Fibroblast of skin of right biceps (primary cell): ENCODE measurements around the gene RIN3.

Experiments
- DNase-seq: peaks from one replicate; pipeline ENCODE4 v3.0.0-alpha.2; 2013

Gene RIN3

DNA sequence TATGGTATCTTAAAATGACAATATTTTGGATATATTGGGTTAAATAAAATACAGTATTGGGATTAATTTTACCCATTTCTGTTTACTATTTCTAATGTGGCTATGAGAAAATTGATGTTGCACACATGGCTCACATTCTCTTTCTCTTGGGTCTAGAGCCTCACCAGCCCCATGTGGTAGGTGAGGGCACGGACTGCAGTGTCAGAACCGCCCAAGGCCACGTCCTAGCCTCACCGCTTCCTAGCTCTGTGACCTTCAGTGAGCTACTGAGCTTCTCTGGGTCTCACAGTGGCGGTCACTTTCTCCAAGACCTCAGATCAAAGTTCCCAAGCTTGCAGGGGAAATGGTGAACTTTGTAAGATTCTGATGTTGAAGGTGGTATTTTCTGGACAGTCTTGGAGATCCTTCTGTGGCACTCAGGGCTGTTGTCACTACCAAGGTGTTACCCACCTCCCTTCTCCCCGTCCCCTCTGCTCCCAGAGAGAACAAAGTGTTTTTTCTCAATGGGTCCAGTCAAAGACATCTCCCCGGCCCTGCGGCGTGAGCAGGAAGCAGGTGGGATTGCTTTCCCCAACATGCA lies 87.6 kb downstream of the RIN3 start:
- DNase-seq: no peak

GRCh38 chr14:92601757-92602417 lies 88.3 kb downstream of the RIN3 start:
- no peak for DNase-seq

- peak; percentile 75 for DNase-seq
Measured at GRCh38 chr14:92603309-92604242, 90.0 kb downstream of the RIN3 start.

DNA sequence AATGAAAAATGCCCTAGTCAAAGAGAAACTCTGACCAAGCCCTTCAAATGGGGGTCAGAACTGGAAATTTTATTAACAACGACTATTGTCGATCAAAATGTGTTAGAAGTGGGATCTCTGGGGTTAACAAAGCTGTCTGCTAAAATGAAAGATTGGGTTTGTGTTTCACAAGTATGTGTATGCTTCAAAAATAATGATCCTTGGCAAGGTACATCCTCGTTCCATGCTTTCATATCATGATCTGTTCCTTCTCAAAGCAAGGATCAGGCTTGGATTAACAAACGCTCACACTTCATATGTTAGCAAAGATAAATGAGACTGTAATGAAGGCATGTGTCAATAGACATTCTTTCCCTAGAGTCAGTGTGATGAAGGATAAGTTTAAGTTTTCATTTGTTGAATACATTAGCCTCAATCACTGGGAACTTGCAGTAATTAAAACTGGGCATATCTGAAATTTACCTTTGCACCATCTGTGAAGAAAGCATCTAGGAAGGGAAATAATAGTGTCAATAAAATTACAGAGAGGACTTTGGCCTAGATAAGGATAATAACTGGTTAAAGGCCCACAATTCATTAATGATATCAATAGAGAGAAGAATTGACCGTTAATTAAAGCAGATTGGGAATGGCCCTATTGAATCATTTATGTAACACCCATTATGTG lies 91.8 kb downstream of the RIN3 start:
- DNase-seq: no peak

- no peak for DNase-seq
Measured at GRCh38 chr14:92607251-92607650, 93.7 kb downstream of the RIN3 start.

DNA sequence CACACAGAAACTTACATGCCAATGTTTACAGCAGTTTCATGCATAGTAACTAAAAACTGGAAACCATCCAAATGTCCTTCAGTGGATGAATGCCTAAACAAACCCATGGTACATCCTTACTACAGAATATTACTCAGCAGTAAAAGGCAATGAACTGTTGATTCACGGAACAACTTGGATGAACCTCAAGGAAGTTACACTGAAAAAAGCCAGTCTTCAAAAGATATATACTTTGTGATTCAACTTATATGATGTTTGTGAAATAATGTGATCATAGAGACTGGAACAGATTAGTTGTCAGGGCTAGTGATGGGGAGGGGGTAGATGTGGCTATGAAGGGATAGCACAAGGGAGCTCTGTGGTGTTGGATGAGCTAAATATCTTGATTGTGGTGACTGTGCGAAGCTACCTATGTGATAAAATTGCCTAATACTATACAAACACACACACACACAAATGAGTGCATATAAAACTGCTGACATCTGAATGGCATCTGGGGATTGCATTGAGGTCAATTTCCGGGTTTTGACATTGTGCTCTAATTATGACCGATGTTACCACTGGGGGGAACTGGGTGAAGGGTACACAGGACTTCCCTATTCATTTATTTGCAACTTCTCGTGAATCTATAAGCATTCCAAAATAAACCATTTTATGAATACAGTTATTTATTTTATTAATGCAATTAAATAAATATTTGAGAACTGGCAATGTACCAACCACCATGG lies 94.3 kb downstream of the RIN3 start:
- peak; percentile 86 for DNase-seq

- no peak for DNase-seq
Measured at GRCh38 chr14:92609955-92610354, 96.4 kb downstream of the RIN3 start.

DNA sequence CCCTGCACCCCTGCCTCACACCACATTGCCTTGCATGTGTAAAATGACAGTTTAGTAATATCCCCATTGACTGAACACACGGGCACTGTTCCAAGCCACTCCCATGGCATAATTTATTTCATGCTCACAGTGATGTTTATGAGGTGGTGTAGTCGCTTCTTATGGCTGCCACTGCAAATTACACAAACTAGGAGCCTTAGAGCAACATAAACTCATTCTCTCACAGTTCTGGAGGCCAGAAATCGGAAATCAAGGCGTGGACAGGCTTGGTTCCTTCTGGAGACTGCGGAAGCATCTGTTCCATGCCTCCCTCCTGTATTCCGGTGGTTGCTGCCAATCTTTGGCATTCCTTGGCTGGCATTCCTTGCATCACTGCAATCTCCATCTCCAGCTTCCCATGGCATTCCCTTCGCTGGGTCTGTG lies 97.3 kb downstream of the RIN3 start:
- DNase-seq: no peak

DNA sequence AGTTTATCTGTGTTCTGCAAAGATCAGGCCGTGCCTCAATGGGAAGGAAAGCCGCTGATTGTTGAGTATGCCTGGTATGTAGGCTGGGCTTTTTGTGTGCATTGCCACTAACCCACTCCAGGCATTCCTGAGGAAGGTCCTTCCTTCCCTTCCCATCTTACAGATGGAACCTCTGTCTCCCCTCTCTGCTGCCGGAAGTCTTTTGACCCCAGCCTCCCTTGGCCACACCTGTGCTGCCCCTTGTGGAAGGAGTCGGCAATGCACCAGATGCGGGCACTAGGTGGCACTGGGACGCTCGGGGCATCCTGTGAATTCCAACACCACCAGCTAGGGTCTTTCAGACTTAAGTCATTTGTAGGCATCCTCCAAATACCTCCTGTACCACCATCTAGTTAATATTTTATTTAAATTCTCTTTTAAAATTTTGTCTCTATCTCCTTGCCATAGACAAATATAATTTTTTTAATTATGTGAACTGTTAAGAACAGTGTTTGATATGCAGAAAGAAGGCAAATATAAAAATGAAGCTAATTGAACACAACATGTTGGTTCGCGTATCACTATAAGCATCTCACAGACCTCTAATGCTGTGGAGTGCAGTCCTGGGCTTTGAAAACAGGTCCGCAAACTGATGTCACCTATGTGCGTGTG lies 99.6 kb downstream of the RIN3 start:
- DNase-seq: peak; percentile 48

DNA sequence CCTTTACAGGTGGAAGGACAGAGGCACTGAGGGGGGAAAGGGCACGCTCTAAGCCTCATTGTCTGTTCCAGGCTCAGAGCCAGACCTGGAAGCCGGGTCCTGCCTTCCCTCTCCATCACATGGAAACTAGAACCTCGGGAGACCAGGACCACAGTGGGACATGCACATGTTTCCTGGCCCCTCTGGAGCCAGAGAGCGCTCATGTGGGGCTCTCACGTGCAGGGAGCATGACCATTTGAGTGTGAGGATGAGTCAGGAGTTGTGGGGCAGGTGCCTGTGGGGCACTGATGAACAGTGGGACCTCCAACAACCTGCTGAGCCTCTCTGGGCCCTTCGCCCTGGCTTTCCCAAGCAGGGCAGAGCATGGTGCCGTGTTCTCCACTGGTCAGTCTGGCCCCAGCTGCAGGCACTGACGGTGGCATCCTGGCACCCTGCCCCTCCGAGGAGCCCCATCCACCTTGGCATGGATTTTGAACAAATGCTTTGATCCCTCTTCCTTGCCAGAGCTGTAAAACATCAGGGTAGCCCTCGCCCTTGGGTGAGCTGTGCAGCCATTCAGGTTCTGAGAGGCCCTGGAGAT lies 100.2 kb downstream of the RIN3 start:
- no peak for DNase-seq

DNA sequence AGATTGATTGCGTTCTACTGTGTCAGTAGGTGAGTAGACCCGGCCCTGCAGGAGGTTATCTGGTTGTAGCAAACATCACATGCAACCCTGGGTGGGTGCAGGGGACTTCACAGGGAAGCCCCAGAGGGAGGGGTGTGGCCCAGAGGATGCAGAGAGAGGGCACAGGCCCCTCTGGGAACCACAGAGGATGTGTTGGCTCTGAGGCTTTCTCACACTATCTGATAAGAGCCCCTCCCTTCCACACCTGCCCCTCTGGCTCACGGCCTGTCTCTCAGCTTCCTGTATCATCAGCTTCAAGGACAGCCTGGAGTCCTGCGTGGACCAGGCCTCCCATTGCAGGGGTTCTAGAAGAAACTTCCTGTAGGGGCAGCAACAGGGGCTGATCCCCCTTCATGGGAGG lies 101.9 kb downstream of the RIN3 start:
- DNase-seq: no peak

DNA sequence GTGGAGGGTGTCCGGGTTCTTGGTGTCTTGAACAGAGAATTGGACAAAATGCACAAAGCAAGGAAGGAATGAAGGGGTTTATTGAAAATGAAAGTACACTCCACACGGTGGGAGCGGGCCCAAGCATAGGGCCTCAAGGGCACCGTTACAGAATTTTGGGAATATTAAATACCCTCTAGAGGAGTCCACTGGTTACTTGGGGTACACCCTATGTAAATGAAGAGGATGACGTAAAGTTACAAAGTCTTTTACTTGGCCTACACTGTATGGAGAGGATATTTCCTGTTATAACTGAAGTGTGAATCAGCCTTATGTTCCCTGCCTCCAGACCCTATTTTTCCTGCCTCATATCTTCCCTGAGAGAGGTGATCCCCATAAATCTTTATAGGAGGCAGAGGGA lies 102.6 kb downstream of the RIN3 start:
- DNase-seq: no peak

DNA sequence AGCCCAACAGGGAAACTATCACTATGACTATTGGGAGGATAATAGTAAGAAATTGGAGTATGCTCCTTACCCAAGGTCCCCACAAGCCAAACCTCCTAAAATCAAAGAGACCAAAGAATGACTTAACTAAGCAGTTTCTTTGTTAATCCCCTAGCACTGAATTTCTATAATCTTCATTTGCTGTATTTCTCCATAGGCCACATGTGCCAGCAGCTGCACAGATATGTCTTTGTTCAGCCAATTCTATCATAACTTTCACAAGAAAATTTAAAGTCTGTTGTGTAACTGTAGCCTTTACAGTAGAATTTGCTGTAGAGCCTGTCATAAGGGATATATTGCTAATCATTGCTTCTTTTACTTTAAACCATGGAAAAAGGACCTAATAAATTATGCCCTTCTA lies 104.0 kb downstream of the RIN3 start:
- no peak for DNase-seq

DNA sequence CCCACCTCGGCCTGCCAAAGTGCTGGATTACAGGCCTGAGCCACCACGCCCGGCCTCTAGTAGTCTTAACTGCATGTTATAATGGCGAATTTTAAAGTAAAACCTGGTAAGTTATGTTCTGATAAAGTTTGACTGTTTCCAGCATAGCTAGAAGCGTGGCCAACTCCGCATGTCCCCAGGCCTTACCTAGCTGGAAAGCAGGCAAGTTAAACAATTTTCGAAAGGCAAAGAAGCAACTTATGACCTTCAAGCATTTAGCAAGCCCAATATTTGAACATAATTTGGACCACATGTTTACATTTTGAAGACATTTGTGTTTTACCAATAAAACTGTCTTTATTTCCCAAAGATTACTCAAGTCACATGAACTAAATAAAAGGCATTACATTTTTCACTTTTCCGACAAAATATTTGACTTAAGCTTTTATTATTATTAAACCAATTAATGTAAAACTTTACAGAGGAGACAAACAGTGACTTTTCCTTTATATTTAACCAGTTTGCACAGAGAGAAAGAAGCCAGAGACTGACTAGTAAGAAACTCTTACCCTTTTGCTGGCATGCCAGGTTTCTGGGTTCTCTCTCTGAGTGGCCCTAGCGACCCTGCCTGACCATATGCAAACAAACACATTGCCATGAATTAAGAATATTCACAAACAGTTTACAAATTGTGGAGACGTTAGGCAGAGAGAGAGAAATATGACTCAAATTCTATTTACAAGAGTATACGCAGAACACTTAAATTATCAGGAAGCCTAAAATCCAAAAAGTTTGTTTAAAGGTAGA lies 106.3 kb downstream of the RIN3 start:
- DNase-seq: no peak

- DNase-seq: no peak
Measured at GRCh38 chr14:92622311-92622710, 108.7 kb downstream of the RIN3 start.

DNA sequence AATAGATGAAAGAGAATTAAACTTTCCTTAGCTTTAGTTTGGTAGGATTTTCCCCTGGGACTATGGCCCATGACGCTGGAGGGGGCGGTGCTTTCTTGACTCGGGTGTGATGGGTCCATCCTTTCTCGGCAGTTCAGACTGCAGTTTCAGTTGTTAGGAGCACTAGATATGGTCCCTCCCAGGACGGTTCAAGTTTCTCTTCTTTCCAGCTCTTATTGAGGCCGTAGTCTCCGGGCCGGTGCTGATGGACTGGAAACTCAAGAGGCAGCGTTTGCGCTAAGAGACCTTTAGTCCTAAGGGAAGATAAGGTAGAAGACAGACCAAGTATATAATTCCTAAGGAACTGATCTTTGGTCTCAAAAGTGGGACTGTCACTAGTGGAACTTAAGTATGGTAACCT lies 111.2 kb downstream of the RIN3 start:
- DNase-seq: no peak

GRCh38 chr14:92625213-92625612 lies 111.6 kb downstream of the RIN3 start:
- DNase-seq: peak; percentile 99

DNA sequence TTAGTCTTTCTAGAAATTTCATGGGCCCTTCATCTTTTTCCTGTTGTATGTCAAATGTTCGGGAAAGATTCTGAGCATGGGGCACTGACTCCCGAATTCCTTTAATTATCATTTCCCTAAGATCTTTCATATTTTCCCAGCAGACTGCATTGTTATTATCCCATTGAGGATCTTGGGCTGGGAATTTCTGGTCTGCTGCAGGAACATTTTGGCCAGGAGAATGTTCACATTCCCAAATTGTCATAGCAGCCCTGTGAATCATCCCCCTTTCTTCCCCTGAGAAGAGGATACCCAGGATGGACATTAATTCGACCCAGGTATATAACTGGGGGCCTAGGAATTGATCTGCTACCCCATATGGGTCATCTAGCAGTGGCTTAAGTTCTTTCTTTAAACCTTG lies 112.5 kb downstream of the RIN3 start:
- DNase-seq: peak; percentile 77

GRCh38 chr14:92627707-92628215 lies 114.2 kb downstream of the RIN3 start:
- no peak for DNase-seq

DNA sequence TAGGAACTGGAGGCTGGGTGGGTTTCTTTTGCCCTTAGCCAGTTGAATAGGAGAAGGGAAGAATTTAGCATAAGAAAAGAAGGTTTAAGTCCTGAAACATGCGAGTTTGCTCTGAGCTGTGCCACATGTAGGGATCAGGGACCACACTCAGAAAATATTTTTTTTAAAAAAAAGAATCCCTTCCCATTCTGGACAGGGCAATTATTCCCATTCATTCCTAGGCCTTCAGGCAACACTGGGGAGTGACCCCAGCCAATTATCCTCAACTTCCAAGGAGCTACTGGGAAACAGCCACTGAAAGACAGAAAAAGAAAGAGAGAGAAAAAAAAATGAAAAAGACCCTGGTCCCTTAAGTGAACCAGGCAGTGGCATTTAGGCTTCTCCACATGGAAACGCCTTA lies 115.1 kb downstream of the RIN3 start:
- DNase-seq: no peak

DNA sequence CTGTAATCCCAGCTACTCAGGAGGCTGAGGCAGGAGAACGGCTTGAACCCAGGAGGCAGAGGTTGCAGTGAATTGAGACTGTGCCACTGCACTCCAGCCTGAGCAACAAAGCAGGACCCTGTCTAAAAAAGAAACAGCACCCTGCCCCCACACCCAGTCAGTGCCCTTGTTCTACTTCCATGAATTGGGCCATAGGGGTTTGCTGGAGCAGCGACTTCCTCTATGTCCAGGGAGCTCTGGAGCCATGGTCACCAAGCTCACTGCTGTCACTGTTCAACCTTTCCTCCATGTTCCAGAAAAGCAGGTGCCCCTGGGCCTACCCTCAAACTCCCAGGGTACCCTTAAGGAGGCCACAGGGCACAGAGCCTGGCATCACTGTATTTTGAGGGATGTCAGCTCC lies 116.8 kb downstream of the RIN3 start:
- DNase-seq: no peak
